Left lung (tissue), 10 donors: ENCODE measurements around the gene TYMP. TPM values are rescaled to one million over a fixed set of nuclear protein-coding genes. Genes with fewer than 3 reads are reported as not detected.
A peak's percentile ranks its signal among the peaks of the same experiment; 100 is the strongest.

Experiments used
- ATAC-seq: fragments of 200-7000 bp; cut with Tn5 transposase; one replicate; pipeline ENCODE4 v1.9.1; 2020; ENCODE audit warnings: moderate library complexity
- DNase-seq, 4 donors: peaks; one replicate each; pipeline ENCODE4 v3.0.0-alpha.2; 2013 to 2020
- H3K27ac ChIP-seq, 2 donors: fragments of 200-600 bp; sonication (generic) in 1 of 2; one replicate each; pipeline versions ENCODE4 v1.5.0 to v1.8.0; 2020 to 2021
- H3K27me3 ChIP-seq, 2 donors: fragments of 200-600 bp; sonication (generic) in 1 of 2; one replicate each; pipeline versions ENCODE4 v1.5.0 to v1.8.0; 2020 to 2021
- H3K36me3 ChIP-seq, 2 donors: fragments of 200-600 bp; sonication (generic) in 1 of 2; one replicate each; pipeline versions ENCODE4 v1.5.0 to v1.8.0; 2020 to 2021
- H3K4me1 ChIP-seq, 2 donors: fragments of 200-600 bp; one replicate each; pipeline ENCODE4 v1.8.0; 2021
- H3K4me3 ChIP-seq, 2 donors: fragments of 200-600 bp; sonication (generic) in 1 of 2; one replicate each; pipeline versions ENCODE4 v1.5.0 to v1.8.0; 2020 to 2021; ENCODE audit warnings: mild to moderate bottlenecking in 1 of 2
- H3K9me3 ChIP-seq, 2 donors: fragments of 200-600 bp; sonication (generic) in 1 of 2; one replicate each; pipeline versions ENCODE4 v1.5.0 to v1.8.0; 2020 to 2021
- CTCF ChIP-seq, 2 donors: fragments of 200-600 bp; sonication (generic) in 1 of 2; IDR thresholded peaks; one replicate each; pipeline versions ENCODE4 v1.5.0 to v1.8.0; 2021; ENCODE audit warnings: antibody characterized with exemption in 2 of 2
- intact Hi-C, 2 donors: fragments of 100-400 bp; cut with DNase I; formaldehyde crosslinking; loops; one replicate each; pipeline versions ENCODE4 v1.11.2 to v1.14.2; 2022
- polyA plus RNA-seq, 6 donors: library from polyadenylated mRNA; unstranded; fragments of 120-200 nt; gene quantifications; one replicate each; pipeline ENCODE4 v1.2.1, GENCODE V29; 2013; ENCODE audit not compliant: insufficient read length in 6 of 6
- total RNA-seq, 2 donors: library from RNA; stranded (reverse); fragmentation: NEBNext Ultra II Directional; extraction: Animal tissue kit (Norgen Biotek cat#: 25700); gene quantifications; one replicate each; pipeline ENCODE4 v1.2.1, GENCODE V29; 2021
- donor health status: DM: no; HTN: yes; CAD: no.
- donor health status: DM: no; HTN: no; CAD: no.

The TYMP gene
- total and polyA plus RNA-seq, 8 donors, result 2.6 to 256 (median 3.7) TPM

- Histone ChIP-seq H3K9me3 (no peaks in the 10 kb centered on the region), H3K4me1 (peaks cover 19 to 48% of the 10 kb centered on the region in 2 donors), H3K27ac (peak overlapping the region; percentile 99), H3K27me3 (no peaks in the 10 kb centered on the region), H3K4me3 (peak overlapping the region; percentile 85 to 86), H3K36me3 (peaks cover 0 to 42% of the 10 kb centered on the region in 2 donors)
- intact Hi-C loops, result no loop called here
- TF ChIP-seq CTCF (IDR thresholded peaks at IDR 0.05), result no peak
- ATAC-seq, result peak; percentile 22
- DNase-seq, result peak in 2 of 4 donors; percentile 88 to 91
Observed at GRCh38 chr22:50526834-50527801, 2.7 kb downstream of the TYMP start.

GRCh38 chr22:50526108-50526833, 3.5 kb downstream of the TYMP start:
- peak; percentile 54 to 91 for TF ChIP-seq CTCF (IDR thresholded peaks at IDR 0.05)
- H3K27me3 ChIP-seq, result no peaks in the 10 kb centered on the region
- ATAC-seq (peak; percentile 30), DNase-seq (peak; percentile 75 to 97 (median 88))
- peak overlapping the region; percentile 85 to 86 for H3K4me3 ChIP-seq
- peaks cover 19 to 46% of the 10 kb centered on the region in 2 donors for H3K4me1 ChIP-seq
- peak overlapping the region; percentile 99 for H3K27ac ChIP-seq
- intact Hi-C loops, result no loop called here
- H3K9me3 ChIP-seq, result no peaks in the 10 kb centered on the region
- peaks cover 0 to 51% of the 10 kb centered on the region in 2 donors for H3K36me3 ChIP-seq

- no peaks in the 10 kb centered on the region for H3K9me3 ChIP-seq
- peaks cover 0 to 56% of the 10 kb centered on the region in 2 donors for H3K36me3 ChIP-seq
- H3K27me3 ChIP-seq, result no peaks in the 10 kb centered on the region
- ATAC-seq (peak; percentile 4), DNase-seq (no peak)
- peak overlapping the region; percentile 99 for H3K27ac ChIP-seq
- peaks cover 19 to 46% of the 10 kb centered on the region in 2 donors for H3K4me1 ChIP-seq
- H3K4me3 ChIP-seq, result peak overlapping the region; percentile 85 to 86
- TF ChIP-seq CTCF (IDR thresholded peaks at IDR 0.05), result no peak
- intact Hi-C loops, result no loop called here
Observed at GRCh38 chr22:50525858-50526107, 4.0 kb downstream of the TYMP start.

GRCh38 chr22:50525104-50525857, 4.5 kb downstream of the TYMP start, which contains the start of gene SCO2:
SCO2 (minus strand) TSS chr22:50525598; CDS start chr22:50524411, 1,187 bp downstream.
- ATAC-seq (peak; percentile 50), DNase-seq (peak; percentile 96 to 99 (median 98))
- no peaks in the 10 kb centered on the region for H3K9me3 ChIP-seq
- peaks cover 19 to 46% of the 10 kb centered on the region in 2 donors for H3K4me1 ChIP-seq
- peaks cover 0 to 61% of the 10 kb centered on the region in 2 donors for H3K36me3 ChIP-seq
- H3K27ac ChIP-seq, result peak within 1 kb of the TSS; percentile 99
- no peak for TF ChIP-seq CTCF (IDR thresholded peaks at IDR 0.05)
- peak within 1 kb of the TSS; percentile 85 to 86 for H3K4me3 ChIP-seq
- no peaks in the 10 kb centered on the region for H3K27me3 ChIP-seq
- intact Hi-C loops, result no loop called here
